Ishikawa (cell line): ENCODE measurements around the gene CA10.

Experiments used
- CEBPB ChIP-seq: IDR thresholded peaks from 2 replicates; pipeline ENCODE4 v1.6.1; 2012
- EGR1 ChIP-seq: IDR thresholded peaks from 2 replicates; pipeline ENCODE4 v1.6.1; 2012
- EP300 ChIP-seq: IDR thresholded peaks from 2 replicates; pipeline ENCODE4 v1.6.1; 2012; ENCODE audit warnings: borderline replicate concordance
- NFIC ChIP-seq: IDR thresholded peaks from 2 replicates; pipeline ENCODE4 v1.6.1; 2012
- RAD21 ChIP-seq: IDR thresholded peaks from 2 replicates; pipeline ENCODE4 v1.6.1; 2012; ENCODE audit warnings: low read depth
- REST ChIP-seq: IDR thresholded peaks from 2 replicates; pipeline ENCODE4 v1.6.1; 2012; ENCODE audit warnings: low read depth, mild to moderate bottlenecking
- TAF1 ChIP-seq: IDR thresholded peaks from 2 replicates; pipeline ENCODE4 v1.6.1; 2012; ENCODE audit warnings: low read depth, mild to moderate bottlenecking
- TCF12 ChIP-seq: IDR thresholded peaks from 2 replicates; pipeline ENCODE4 v1.6.1; 2012; ENCODE audit warnings: low read depth

- TF ChIP-seq REST (no peak), CEBPB (no peak), TCF12 (no peak), RAD21 (no peak), TAF1 (no peak), EGR1 (no peak), EP300 (no peak), NFIC (no peak)
Observed at GRCh38 chr17:51645056-51645455, 513.5 kb downstream of the CA10 start.
